ENCODE measurements around the gene SEC16A.

The SEC16A gene

GRCh38 chr9:136482793-136483588, at the start of gene SEC16A:
TSS of gene SEC16A (minus strand) at chr9:136483040. CDS start at chr9:136477615, 5,425 bp downstream.
- peak; percentile 96 for DNase-seq (ENCODE audit: low read depth, low spot score)

GRCh38 chr9:136531904-136532798, 49.3 kb upstream of the SEC16A start:
- no peak for DNase-seq (ENCODE audit: low read depth, low spot score)

GRCh38 chr9:136531186-136531903, 48.5 kb upstream of the SEC16A start:
- no peak for DNase-seq (ENCODE audit: low read depth, low spot score)

- no peak for DNase-seq (ENCODE audit: low read depth, low spot score)
These were observed 47.7 kb upstream of the SEC16A start for GRCh38 chr9:136530461-136531089.

- no peak for DNase-seq (ENCODE audit: low read depth, low spot score)
These were observed 46.9 kb upstream of the SEC16A start for GRCh38 chr9:136529516-136530460.

GRCh38 chr9:136528716-136529341, 46.0 kb upstream of the SEC16A start:
- DNase-seq (ENCODE audit: low read depth, low spot score), result no peak

GRCh38 chr9:136527721-136528710, 45.2 kb upstream of the SEC16A start:
- DNase-seq (ENCODE audit: low read depth, low spot score), result no peak

GRCh38 chr9:136527131-136527530, 44.3 kb upstream of the SEC16A start:
- DNase-seq (ENCODE audit: low read depth, low spot score), result no peak

- no peak for DNase-seq (ENCODE audit: low read depth, low spot score)
These were observed 43.8 kb upstream of the SEC16A start for GRCh38 chr9:136526625-136527066.

- DNase-seq (ENCODE audit: low read depth, low spot score), result no peak
These were observed 43.1 kb upstream of the SEC16A start for GRCh38 chr9:136525841-136526499.

- no peak for DNase-seq (ENCODE audit: low read depth, low spot score)
These were observed 42.4 kb upstream of the SEC16A start for GRCh38 chr9:136525207-136525606.

GRCh38 chr9:136522314-136523237, 39.7 kb upstream of the SEC16A start:
- no peak for DNase-seq (ENCODE audit: low read depth, low spot score)

- no peak for DNase-seq (ENCODE audit: low read depth, low spot score)
These were observed 38.7 kb upstream of the SEC16A start for GRCh38 chr9:136521537-136521936.

- DNase-seq (ENCODE audit: low read depth, low spot score), result no peak
These were observed 37.3 kb upstream of the SEC16A start for GRCh38 chr9:136520053-136520540.

GRCh38 chr9:136519263-136520052, 36.6 kb upstream of the SEC16A start:
- no peak for DNase-seq (ENCODE audit: low read depth, low spot score)

GRCh38 chr9:136518623-136519022, 35.8 kb upstream of the SEC16A start:
- no peak for DNase-seq (ENCODE audit: low read depth, low spot score)
